HT1080 (cell line): Measurements from ENCODE around the gene NRL. TPM values are rescaled to one million over a fixed set of nuclear protein-coding genes. Genes with fewer than 3 reads are reported as not detected.

Experiments
- small RNA-seq: library from RNA; depleted of rRNA; stranded (forward); fragments of <200 nt; gene quantifications from one replicate; pipeline ENCODE3, GENCODE V24; 2014
- total RNA-seq: library from RNA; depleted of rRNA; stranded (reverse); fragments of >200 nt; shearing (Covaris generic); gene quantifications from 2 replicates; pipeline ENCODE4 v1.2.3, GENCODE V29; 2014; rRNA removed

The NRL gene
- total RNA-seq, 1 experiment from 2014 or later: 4.4 TPM

Small RNA genes lying within 50 kb of the gene (small RNA-seq; reads per million reads assigned to genes)
- 0.14 reads per million for gene RNA5SP383

Other genes with a start within 250 kb of the NRL start
- 36.9 and 37.4 TPM in 2 replicates for gene DHRS4, start 161.2 kb downstream of the NRL start, total RNA-seq
- gene DHRS4L2, start 126.0 kb downstream of the NRL start, total RNA-seq: 24.6 and 31.5 TPM in 2 replicates
- 0.07 and 0.11 TPM in 2 replicates for gene CARMIL3, start 62.9 kb downstream of the NRL start, total RNA-seq
- gene CPNE6, start 43.4 kb downstream of the NRL start, total RNA-seq: not detected in 2 replicates
- gene PCK2, start 20.6 kb downstream of the NRL start, total RNA-seq: 27.1 and 29.3 TPM in 2 replicates
- gene DCAF11, start 172 bp downstream of the NRL start, total RNA-seq: 37.2 and 46.7 TPM in 2 replicates
- gene FITM1, start 15.7 kb upstream of the NRL start, total RNA-seq: 0.63 TPM in 1 of 2 replicates, not detected in the other
- gene PSME1, start 21.2 kb upstream of the NRL start, total RNA-seq: 130 and 149 TPM in 2 replicates
- 30.2 and 32.2 TPM in 2 replicates for gene EMC9, start 26.6 kb upstream of the NRL start, total RNA-seq
- gene PSME2, start 31.7 kb upstream of the NRL start, total RNA-seq: 224 and 243 TPM in 2 replicates
- gene RNF31, start 32.5 kb upstream of the NRL start, total RNA-seq: 57.7 and 69.8 TPM in 2 replicates
- gene IRF9, start 46.3 kb upstream of the NRL start, total RNA-seq: 5.0 and 7.8 TPM in 2 replicates
- gene REC8, start 57.1 kb upstream of the NRL start, total RNA-seq: 0.53 and 1.0 TPM in 2 replicates
- gene IPO4, start 73.9 kb upstream of the NRL start, total RNA-seq: 242 and 273 TPM in 2 replicates
- 54.0 and 68.3 TPM in 2 replicates for gene TM9SF1, start 80.5 kb upstream of the NRL start, total RNA-seq
- 0.13 TPM in 1 of 2 replicates, not detected in the other for gene TSSK4, start 90.7 kb upstream of the NRL start, total RNA-seq
- gene CHMP4A, start 98.5 kb upstream of the NRL start, total RNA-seq: 20.0 and 44.4 TPM in 2 replicates
- 10.6 and 12.3 TPM in 2 replicates for gene MDP1, start 101.1 kb upstream of the NRL start, total RNA-seq
- 307 and 368 TPM in 2 replicates for gene NEDD8, start 117.4 kb upstream of the NRL start, total RNA-seq
- 92.5 and 107 TPM in 2 replicates for gene GMPR2, start 118.0 kb upstream of the NRL start, total RNA-seq
- 47.2 and 52.4 TPM in 2 replicates for gene TINF2, start 127.7 kb upstream of the NRL start, total RNA-seq
- 0.76 and 1.4 TPM in 2 replicates for gene TGM1, start 148.2 kb upstream of the NRL start, total RNA-seq
- 24.0 and 24.5 TPM in 2 replicates for gene RABGGTA, start 156.6 kb upstream of the NRL start, total RNA-seq
- 6.0 and 6.9 TPM in 2 replicates for gene DHRS1, start 184.8 kb upstream of the NRL start, total RNA-seq
- 21.1 and 25.6 TPM in 2 replicates for gene NOP9, start 184.9 kb upstream of the NRL start, total RNA-seq
- 0.10 TPM in 1 of 2 replicates, not detected in the other for gene CIDEB, start 193.0 kb upstream of the NRL start, total RNA-seq
- 5.0 and 7.8 TPM in 2 replicates for gene LTB4R2, start 195.2 kb upstream of the NRL start, total RNA-seq
- gene LTB4R, start 196.6 kb upstream of the NRL start, total RNA-seq: 3.8 and 6.5 TPM in 2 replicates
- not detected in 2 replicates for gene ADCY4, start 220.1 kb upstream of the NRL start, total RNA-seq
- 0.08 TPM in 1 of 2 replicates, not detected in the other for gene RIPK3, start 225.0 kb upstream of the NRL start, total RNA-seq